Natural killer cell treated with Interleukin-12 subunit alpha and Interleukin-12 subunit beta and Interleukin-15 and Interleukin-18, amount 100 ng/mL, for 72 hours (primary cell): ENCODE measurements around the gene VIT. TPM values are rescaled to one million over a fixed set of nuclear protein-coding genes. Genes with fewer than 3 reads are reported as not detected.
A peak's percentile ranks its signal among the peaks of the same experiment; 100 is the strongest.
"Not testable (repeated sequence)": the region's sequence is repeated elsewhere in the genome, so short reads cannot be mapped to it uniquely, and the experiment has no call there.

Source experiments
- ATAC-seq, 2 donors: fragments of 150-1000 bp; cut with Tn5 transposase in 1 of 2; sonication (Bioruptor Pico), chemical (Tn5 transposase) in 1 of 2; 2 replicates each; pipeline ENCODE4 v1.10.0; 2021
- DNase-seq: peaks from one replicate; pipeline ENCODE4 v3.0.0; 2022; ENCODE audit warnings: low spot score
- H3K27ac Mint-ChIP-seq, 2 donors: 1 replicate in 1 of 2; 2 replicates in 1 of 2; pipeline ENCODE4 v1.8.0; 2022; ENCODE audit warnings: mixed read lengths in 2 of 2, mild to moderate bottlenecking in 1 of 2, moderate library complexity in 1 of 2
- H3K27me3 Mint-ChIP-seq, 2 donors: 1 replicate in 1 of 2; 2 replicates in 1 of 2; pipeline ENCODE4 v1.8.0; 2022; ENCODE audit warnings: mixed read lengths in 2 of 2
- H3K36me3 Mint-ChIP-seq: one replicate; pipeline ENCODE4 v1.8.0; 2022; ENCODE audit warnings: mixed read lengths
- H3K4me1 Mint-ChIP-seq, 2 donors: 1 replicate in 1 of 2; 2 replicates in 1 of 2; pipeline ENCODE4 v1.8.0; 2022; ENCODE audit warnings: low read depth in 2 of 2, mixed read lengths in 2 of 2, mild to moderate bottlenecking in 1 of 2
- H3K4me3 Mint-ChIP-seq: one replicate; pipeline ENCODE4 v1.8.0; 2022; ENCODE audit warnings: mixed read lengths
- H3K9me3 Mint-ChIP-seq: 2 replicates; pipeline ENCODE4 v1.8.0; 2022; ENCODE audit warnings: mixed read lengths
- total RNA-seq, 2 donors: library from RNA; stranded (reverse); gene quantifications; one replicate each; pipeline ENCODE4 v1.2.3, GENCODE V29; 2022

Gene VIT
- total RNA-seq, 2 donors from 2014 or later: not detected

DNA sequence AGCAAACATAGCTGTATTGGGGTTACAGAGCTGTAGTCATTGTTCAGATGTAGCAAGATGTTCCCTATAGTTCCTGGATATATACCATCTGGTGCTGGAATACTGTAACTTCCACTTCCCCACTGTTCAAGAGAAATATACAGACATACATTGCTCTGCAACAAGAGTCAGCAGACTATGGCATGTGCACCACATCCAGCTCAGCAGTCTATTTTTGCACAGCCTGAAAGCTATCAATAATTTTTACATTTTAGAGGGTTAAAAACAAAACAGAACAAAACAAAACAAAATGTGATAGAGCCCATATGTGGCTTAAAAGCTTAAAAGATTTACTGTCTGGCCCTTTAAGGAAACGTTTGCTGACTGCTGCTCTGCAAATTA is 31.8 kb upstream of the VIT start:
- Mint-ChIP-seq H3K27me3 (peaks cover 9 to 14% of the 10 kb centered on the region in 2 donors), H3K4me3 (no peak overlapping the region), H3K27ac (no peak overlapping the region), H3K4me1 (no peaks in the 10 kb centered on the region), H3K36me3 (no peaks in the 10 kb centered on the region), H3K9me3 (no peaks in the 10 kb centered on the region)
- no peak for ATAC-seq
- no peak for DNase-seq

- DNase-seq (no peak), ATAC-seq (no peak)
- no peaks in the 10 kb centered on the region for H3K9me3 Mint-ChIP-seq
- H3K27me3 Mint-ChIP-seq: peaks cover 9 to 36% of the 10 kb centered on the region in 2 donors
- H3K4me1 Mint-ChIP-seq: no peaks in the 10 kb centered on the region
- no peak overlapping the region for H3K4me3 Mint-ChIP-seq
- H3K27ac Mint-ChIP-seq: no peak overlapping the region
- no peaks in the 10 kb centered on the region for H3K36me3 Mint-ChIP-seq
These were observed 28.6 kb upstream of the VIT start for GRCh38 chr2:36667931-36668330.

DNA sequence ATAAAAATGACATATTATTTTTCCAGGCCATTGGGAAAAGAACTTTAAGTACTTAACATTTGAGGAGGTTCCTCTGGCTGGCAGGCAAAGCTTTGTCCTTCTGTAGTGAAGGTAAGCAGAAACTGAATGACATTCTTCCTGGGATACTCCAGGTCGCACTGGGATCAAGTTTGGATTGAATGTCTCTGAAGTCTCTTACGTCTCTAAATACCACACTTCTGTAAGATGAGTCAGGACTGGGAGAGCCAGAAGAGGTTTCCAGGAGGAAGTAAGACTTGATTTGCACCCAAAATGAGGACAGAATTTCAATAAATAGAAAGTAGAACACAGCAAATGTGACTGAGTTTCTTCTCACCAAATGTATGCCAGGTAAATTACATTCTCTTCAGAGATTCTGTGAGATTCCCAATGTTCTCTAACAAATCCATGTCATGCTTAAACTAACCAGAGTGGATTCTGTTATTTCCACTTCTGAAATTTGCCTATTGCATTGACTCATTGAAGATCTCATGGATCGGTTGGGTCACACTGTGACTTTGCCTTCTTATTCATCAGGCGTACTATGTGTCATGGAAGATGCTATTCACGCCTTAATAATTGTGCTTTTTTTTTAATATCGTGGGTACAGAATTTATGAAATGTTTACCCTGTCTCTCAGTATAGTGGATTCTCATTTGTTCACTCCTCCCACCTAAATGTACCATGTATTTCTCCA is 25.5 kb upstream of the VIT start:
- Mint-ChIP-seq H3K27me3 (peaks cover 11 to 45% of the 10 kb centered on the region in 2 donors), H3K4me1 (no peaks in the 10 kb centered on the region), H3K9me3 (no peaks in the 10 kb centered on the region), H3K36me3 (no peaks in the 10 kb centered on the region), H3K27ac (no peak overlapping the region), H3K4me3 (no peak overlapping the region)
- DNase-seq (no peak), ATAC-seq (no peak)

GRCh38 chr2:36671731-36672130 is 24.8 kb upstream of the VIT start:
- Mint-ChIP-seq H3K4me1 (peaks cover under 1% of the 10 kb centered on the region in 2 donors), H3K9me3 (no peaks in the 10 kb centered on the region), H3K27ac (no peak overlapping the region), H3K4me3 (no peak overlapping the region), H3K27me3 (peaks cover 11 to 49% of the 10 kb centered on the region in 2 donors), H3K36me3 (no peaks in the 10 kb centered on the region)
- no peak for DNase-seq
- ATAC-seq: no peak

DNA sequence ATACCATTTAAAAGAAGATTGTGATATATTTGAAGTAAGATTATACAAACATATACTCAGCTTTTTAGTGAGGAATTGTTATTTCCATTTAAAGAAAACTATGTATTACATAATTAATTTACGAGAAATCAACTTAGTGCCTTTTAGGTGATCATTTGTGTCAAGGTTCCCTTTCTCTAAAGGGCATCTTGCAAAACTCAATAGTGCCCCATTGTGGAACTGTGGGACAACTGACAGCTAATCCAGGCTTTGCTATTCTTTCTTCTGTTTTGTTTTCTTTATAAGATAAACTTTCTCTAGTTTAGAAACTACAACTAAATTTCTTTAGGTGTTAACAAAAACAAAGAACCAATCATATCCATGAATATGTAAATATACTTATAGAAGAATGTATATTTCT is 24.3 kb upstream of the VIT start:
- Mint-ChIP-seq H3K4me1 (peaks cover 5% of the 10 kb centered on the region in 2 donors), H3K9me3 (no peaks in the 10 kb centered on the region), H3K27ac (no peak overlapping the region), H3K27me3 (peaks cover 10 to 54% of the 10 kb centered on the region in 2 donors), H3K4me3 (no peak overlapping the region), H3K36me3 (no peaks in the 10 kb centered on the region)
- DNase-seq (no peak), ATAC-seq (no peak)

DNA sequence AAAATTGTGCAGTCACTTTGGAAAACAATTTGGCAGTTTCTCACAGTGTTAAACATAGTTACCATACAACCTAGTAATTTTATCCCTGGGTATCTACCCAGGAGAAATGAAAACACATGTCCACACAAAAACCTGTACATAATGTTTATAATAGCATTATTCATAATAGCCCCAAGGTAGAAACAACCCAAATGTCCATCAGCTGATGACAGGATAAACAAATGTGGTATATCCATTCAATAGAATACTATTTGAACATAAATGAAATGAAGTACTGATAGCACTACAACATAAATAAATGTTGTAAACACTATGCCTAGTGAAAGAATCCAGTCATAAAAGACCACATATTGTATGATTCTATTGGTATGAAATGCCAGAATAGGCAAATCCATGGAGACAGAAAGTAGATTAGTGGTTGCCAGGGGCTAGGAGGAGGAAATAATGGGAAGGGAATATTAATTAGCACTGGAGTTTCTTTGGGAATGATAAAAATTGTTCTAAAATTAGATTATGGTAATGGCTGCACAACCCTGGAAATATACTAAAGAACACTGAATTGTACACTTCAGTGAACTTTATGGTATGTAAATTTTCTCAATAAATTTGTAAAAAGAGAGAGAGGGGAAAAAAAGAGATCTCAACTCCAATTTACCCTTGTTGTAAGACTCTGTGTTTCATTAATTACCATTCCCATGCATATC is 20.8 kb upstream of the VIT start:
- peaks cover 4% of the 10 kb centered on the region for H3K9me3 Mint-ChIP-seq
- DNase-seq (no peak), ATAC-seq (no peak)
- H3K27me3 Mint-ChIP-seq: peaks cover 10 to 53% of the 10 kb centered on the region in 2 donors
- H3K36me3 Mint-ChIP-seq: peaks cover 14% of the 10 kb centered on the region
- no peak overlapping the region for H3K27ac Mint-ChIP-seq
- H3K4me1 Mint-ChIP-seq: peaks cover 13 to 14% of the 10 kb centered on the region in 2 donors
- H3K4me3 Mint-ChIP-seq: no peak overlapping the region

DNA sequence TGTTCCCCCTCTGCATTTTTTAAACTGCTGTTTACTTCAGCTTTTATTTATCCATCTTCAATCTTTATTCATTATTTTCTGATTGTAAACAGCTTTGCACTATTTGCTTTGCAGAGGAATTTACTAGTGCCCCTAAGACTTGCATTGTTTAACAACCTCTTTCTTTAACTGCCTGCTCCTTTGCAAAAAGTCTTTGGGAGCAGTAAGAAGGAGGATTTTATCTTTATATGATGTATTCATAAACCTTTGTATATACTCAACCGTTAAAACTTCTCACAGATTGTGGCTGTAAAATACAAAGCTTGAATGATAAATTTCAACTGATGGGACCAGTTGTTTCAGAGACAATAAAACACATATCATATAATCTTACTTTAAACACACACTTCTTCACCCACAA is 20.1 kb upstream of the VIT start:
- DNase-seq (no peak), ATAC-seq (no peak)
- H3K9me3 Mint-ChIP-seq: peaks cover 4% of the 10 kb centered on the region
- H3K27ac Mint-ChIP-seq: no peak overlapping the region
- no peak overlapping the region for H3K4me3 Mint-ChIP-seq
- H3K4me1 Mint-ChIP-seq: peaks cover 13 to 14% of the 10 kb centered on the region in 2 donors
- H3K27me3 Mint-ChIP-seq: peaks cover 12 to 56% of the 10 kb centered on the region in 2 donors
- H3K36me3 Mint-ChIP-seq: peaks cover 14% of the 10 kb centered on the region

DNA sequence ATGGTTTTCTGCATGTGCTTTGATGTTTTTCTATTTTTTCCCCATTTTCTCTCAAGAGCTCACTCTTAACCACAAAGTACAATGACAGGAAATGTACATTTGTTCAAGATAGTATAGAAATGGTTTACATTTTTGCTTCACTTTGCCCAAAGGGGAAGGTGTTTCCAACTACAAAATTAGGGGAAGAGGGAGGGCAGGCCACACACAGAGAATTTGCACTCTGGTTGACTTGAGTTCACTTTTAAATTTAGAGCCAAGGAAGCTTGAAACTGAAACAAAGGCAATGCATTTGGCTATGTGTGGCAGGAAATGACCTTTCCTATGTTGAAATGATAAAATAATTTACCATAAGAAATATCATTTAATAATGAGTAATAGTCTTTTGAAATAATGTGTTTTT is 19.1 kb upstream of the VIT start:
- DNase-seq: no peak
- peaks cover 4% of the 10 kb centered on the region for H3K9me3 Mint-ChIP-seq
- peak overlapping the region in 1 of 2 donors; percentile 1 for H3K27ac Mint-ChIP-seq
- ATAC-seq: no peak
- H3K36me3 Mint-ChIP-seq: peaks cover 14% of the 10 kb centered on the region
- H3K27me3 Mint-ChIP-seq: peaks cover 12 to 58% of the 10 kb centered on the region in 2 donors
- H3K4me1 Mint-ChIP-seq: peaks cover 13 to 14% of the 10 kb centered on the region in 2 donors
- H3K4me3 Mint-ChIP-seq: no peak overlapping the region

- Mint-ChIP-seq H3K36me3 (peaks cover 14% of the 10 kb centered on the region), H3K9me3 (peaks cover 4% of the 10 kb centered on the region), H3K4me1 (peaks cover 13 to 14% of the 10 kb centered on the region in 2 donors), H3K4me3 (no peak overlapping the region), H3K27ac (peak overlapping the region in 1 of 2 donors; percentile 1), H3K27me3 (peaks cover 12 to 61% of the 10 kb centered on the region in 2 donors)
- DNase-seq (no peak), ATAC-seq (no peak)
These were observed 18.4 kb upstream of the VIT start for GRCh38 chr2:36677996-36678605.

DNA sequence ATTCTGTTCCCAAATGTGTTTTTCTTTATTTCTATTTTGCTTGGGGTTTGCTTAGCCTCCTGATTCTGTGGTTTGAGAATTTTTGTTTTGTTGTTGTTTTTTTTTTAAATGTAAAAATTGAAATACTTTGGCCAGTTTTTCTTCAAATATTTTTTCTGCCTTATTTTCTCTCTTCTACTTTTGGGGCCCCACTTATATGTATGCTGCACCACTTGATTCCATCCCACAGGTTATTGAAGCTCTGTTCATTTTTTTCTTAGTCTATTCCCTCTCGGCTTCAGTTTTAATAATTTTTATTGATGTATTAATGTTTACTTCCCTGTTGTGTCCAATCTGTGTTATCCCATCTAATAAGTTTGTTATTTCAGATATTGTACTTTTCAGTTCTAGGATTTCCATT is 17.7 kb upstream of the VIT start:
- ATAC-seq: no peak
- no peak for DNase-seq
- Mint-ChIP-seq H3K9me3 (peaks cover 4% of the 10 kb centered on the region), H3K27me3 (peaks cover 12 to 54% of the 10 kb centered on the region in 2 donors), H3K36me3 (peaks cover 14% of the 10 kb centered on the region), H3K4me3 (no peak overlapping the region), H3K27ac (no peak overlapping the region), H3K4me1 (peaks cover 13 to 14% of the 10 kb centered on the region in 2 donors)

- Mint-ChIP-seq H3K27ac (no peak overlapping the region), H3K4me3 (no peak overlapping the region), H3K36me3 (peaks cover 14% of the 10 kb centered on the region), H3K9me3 (peaks cover 4% of the 10 kb centered on the region), H3K4me1 (peaks cover 13 to 14% of the 10 kb centered on the region in 2 donors), H3K27me3 (peaks cover 12 to 54% of the 10 kb centered on the region in 2 donors)
- DNase-seq (no peak), ATAC-seq (no peak)
These were observed 16.5 kb upstream of the VIT start for GRCh38 chr2:36680012-36680411.

- Mint-ChIP-seq H3K4me1 (peaks cover 5 to 6% of the 10 kb centered on the region in 2 donors), H3K27ac (no peak overlapping the region), H3K9me3 (peaks cover 4% of the 10 kb centered on the region), H3K27me3 (peaks cover 9 to 42% of the 10 kb centered on the region in 2 donors), H3K4me3 (no peak overlapping the region), H3K36me3 (peaks cover 13% of the 10 kb centered on the region)
- ATAC-seq (no peak), DNase-seq (no peak)
These were observed 13.9 kb upstream of the VIT start for GRCh38 chr2:36682562-36682961.

GRCh38 chr2:36683002-36683401 is 13.5 kb upstream of the VIT start:
- Mint-ChIP-seq H3K4me3 (no peak overlapping the region), H3K9me3 (no peaks in the 10 kb centered on the region), H3K27ac (no peak overlapping the region), H3K27me3 (peaks cover 6 to 38% of the 10 kb centered on the region in 2 donors), H3K36me3 (peaks cover 8% of the 10 kb centered on the region), H3K4me1 (peaks cover 1% of the 10 kb centered on the region in 2 donors)
- ATAC-seq (no peak), DNase-seq (no peak)

GRCh38 chr2:36688291-36688690 is 8.2 kb upstream of the VIT start:
- not testable (repeated sequence) for H3K36me3 Mint-ChIP-seq, ATAC-seq, H3K4me3 Mint-ChIP-seq, H3K9me3 Mint-ChIP-seq, H3K4me1 Mint-ChIP-seq, DNase-seq, H3K27ac Mint-ChIP-seq, H3K27me3 Mint-ChIP-seq
